ENCODE data around the gene CEP83. TPM values are rescaled to one million over a fixed set of nuclear protein-coding genes. Genes with fewer than 3 reads are reported as not detected.
"Not testable (repeated sequence)": the region's sequence is repeated elsewhere in the genome, so short reads cannot be mapped to it uniquely, and the experiment has no call there.

Gene CEP83, protein sequence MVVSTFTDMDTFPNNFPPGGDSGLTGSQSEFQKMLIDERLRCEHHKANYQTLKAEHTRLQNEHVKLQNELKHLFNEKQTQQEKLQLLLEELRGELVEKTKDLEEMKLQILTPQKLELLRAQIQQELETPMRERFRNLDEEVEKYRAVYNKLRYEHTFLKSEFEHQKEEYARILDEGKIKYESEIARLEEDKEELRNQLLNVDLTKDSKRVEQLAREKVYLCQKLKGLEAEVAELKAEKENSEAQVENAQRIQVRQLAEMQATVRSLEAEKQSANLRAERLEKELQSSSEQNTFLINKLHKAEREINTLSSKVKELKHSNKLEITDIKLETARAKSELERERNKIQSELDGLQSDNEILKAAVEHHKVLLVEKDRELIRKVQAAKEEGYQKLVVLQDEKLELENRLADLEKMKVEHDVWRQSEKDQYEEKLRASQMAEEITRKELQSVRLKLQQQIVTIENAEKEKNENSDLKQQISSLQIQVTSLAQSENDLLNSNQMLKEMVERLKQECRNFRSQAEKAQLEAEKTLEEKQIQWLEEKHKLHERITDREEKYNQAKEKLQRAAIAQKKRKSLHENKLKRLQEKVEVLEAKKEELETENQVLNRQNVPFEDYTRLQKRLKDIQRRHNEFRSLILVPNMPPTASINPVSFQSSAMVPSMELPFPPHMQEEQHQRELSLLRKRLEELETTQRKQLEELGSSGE
- total RNA-seq: 19.9 and 21.3 TPM in 2 replicates

DNA sequence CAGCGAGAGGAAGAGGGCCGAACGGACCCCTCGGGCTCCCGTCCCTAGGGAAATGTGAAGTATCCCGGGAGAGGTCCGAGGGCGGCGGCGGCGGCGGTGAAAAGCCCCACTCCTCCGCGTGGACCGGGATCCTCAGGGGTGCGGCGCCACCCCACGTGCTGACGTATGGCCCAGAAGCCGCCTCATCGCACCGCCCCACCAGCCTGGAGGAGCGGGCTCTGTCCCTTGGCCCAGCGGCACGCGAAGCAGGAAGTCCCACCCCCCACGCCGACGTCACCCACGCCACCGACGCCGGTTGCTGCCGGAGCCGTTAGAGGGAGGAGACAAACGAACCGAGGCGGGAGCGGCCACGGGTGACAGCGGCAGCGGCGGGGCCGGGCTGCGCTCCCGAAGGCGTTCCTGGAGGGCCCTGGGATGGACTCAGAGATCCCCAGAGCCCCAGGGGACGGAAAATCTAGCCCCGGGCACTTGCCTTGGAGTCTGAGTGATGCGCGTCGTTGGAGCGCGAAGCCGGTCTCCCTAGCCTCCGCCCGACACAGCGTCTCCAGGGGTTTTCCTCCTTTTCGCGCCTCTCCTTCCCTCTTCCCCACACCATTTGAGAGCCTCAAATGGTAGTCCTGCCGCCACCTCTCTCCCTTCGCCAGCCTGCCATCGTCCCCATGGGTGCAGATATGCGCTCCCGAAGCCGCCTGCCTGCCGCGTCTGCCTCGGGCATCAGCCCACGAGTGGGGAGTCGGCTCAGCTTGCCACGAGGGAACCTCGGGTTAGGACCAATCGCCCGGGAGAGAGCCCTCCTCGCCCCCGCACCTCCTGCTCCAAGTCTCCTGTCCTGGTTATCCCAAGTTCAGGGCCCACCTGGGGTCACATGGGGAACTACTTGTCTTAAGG, at the start of gene CEP83:
Gene CEP83 (minus strand): TSS at position 140 of the 888 bp plus-strand sequence. CDS start 47,377 bp downstream, outside the sequence.
- intact Hi-C loops (cut with micrococcal nuclease): loop anchor here (1.0 to 5.0 kb wide), 12 partner anchors 88 to 1533 kb away; partner anchors contain the start of genes CRADD, MRPL42, PLXNC1 and UBE2N

DNA sequence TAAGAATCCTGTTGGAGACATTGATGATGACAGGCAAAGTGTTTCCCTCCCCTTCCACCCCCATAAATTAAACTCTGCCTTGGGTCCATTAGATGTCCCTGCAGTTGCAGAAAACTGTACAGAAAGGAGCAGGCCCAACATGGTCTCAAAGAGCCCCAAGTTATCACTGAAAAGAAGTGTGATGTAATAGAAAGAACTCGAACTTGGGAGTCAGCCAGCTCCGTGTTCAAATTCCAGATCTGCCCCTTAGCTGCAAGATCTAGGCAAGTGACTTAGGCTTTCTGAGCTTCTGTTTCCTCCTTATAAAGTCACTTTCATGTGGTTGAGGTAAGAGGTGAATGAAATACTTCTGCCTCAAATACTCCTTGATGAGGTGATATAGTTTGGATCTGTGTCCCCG, 49.6 kb upstream of the CEP83 start:
- intact Hi-C loops (cut with micrococcal nuclease): no loop called here

DNA sequence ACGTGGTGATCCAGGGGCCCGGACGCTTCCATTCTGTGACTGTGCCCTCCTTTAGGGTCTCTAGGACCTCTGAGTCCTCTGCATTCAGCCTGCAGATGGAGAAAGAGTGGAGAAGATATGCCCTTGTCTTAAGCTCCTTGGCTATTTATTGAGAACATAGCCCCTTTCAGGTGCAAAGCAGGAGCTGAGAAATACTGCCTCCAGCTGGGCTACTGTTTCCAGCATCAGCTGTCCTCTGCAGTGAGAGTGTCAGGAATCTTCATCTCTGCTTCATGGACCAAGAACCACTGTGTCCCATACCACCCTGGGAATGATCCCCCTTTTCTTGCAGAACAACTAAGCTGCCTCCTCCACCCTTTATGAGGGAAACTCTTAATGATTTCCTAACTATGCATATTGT, 47.8 kb upstream of the CEP83 start:
- intact Hi-C loops (cut with micrococcal nuclease): no loop called here

DNA sequence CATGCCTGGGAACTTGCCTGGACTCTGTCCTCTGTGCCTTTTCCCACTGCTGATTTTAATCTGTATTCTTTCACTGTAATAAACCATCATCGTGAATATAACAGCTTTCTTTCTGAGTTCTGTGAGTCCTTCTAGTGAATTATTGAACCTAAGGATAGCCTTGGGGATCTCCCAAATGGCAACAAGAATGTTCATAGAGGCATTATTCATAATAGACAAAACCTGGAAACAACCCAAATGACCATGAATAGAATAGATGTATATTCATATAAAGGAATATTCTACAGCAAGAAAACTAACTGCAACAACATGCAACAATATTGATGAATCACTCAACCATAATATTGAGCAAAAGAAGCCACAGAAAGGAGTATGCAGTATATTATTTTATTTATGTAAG, 44.7 kb upstream of the CEP83 start:
- intact Hi-C loops (cut with micrococcal nuclease): no loop called here

DNA sequence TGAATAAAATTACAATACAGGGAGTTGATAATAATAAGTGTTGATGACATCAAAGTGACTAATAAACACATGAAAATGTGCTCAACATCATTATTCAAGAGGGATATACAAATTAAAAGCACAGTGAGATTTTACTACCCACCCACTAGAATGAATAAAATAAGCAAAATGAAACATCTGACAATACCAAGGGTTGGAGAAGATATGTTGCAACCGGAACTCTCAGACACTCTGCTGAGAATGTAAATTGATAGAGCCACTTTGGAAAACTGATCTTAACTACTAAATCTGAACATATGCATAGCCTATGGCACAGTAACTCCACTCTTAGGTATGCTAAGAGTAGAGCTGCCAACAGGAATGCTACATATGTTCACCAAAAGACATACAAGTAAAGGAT, 44.0 kb upstream of the CEP83 start:
- intact Hi-C loops (cut with micrococcal nuclease): no loop called here

DNA sequence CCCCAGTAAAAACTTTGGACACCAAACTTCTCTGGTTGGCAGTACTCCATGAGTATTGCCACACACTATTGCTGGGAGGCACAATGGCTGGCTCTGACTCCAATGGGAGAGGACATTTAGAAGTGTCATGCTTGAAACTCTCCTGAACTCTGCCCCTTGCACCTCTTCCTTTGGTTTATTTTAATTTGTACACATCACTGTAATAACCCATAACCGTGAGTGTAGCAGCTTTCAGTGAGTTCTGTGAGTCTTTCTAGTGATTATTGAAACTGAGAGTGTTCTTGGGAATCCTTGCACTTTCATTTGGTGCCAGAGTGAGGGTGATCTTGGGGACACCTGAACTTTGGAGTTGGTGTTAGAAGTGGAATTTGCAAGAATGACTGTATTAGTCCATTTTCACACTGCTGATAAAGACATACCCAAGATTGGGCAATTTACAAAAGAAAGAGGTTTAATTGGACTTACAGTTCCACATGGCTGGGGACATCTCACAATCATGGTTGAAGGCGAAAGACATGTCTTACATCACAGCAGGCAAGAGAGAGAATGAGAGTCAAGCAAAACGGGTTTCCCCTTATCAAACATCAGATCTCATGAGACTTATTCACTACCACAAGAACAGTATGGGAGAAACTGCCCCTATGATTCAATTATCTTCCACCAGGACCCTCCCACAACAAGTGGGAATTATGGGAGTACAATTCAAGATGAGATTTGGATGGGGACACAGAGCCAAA, 41.3 kb upstream of the CEP83 start:
- intact Hi-C loops (cut with micrococcal nuclease): no loop called here

DNA sequence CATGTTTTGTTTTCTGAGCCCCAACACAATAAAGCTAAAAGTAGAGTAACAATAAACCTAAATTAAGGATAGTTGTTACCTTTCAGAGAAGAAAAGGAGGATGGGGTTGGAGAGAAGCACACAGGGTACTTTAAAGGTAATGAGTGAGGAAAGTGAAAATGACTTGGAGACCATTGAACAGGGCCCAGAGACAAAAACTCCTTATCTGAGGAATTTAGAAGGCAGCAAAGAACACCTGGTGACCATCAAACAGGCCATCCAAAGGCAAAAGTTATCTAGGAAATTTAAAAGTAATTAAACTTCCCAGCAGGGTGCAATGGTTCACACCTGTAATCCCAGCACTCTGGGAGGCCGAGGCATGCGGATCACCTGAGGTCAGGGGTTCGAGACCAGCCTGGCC, 39.0 kb upstream of the CEP83 start:
- intact Hi-C loops (cut with micrococcal nuclease): no loop called here

DNA sequence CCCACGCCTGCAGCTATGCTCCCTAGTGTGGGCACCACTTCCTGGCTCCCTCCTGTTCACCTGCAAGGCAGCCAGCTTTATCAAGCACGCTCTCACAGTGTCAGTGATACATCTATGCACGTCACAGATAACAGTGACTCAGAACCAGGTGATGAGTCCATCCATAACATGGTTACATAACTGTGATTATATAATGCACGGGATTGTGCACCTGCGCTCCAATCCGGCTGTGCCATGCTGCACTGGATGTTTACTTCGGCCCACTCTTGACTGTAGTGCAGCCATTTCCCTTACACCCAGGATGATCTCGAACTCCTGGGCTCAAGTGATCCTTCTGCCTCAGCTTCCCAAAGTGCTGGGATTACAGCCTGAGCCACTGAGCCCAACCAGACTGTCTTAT, 38.4 kb upstream of the CEP83 start:
- intact Hi-C loops (cut with micrococcal nuclease): no loop called here

DNA sequence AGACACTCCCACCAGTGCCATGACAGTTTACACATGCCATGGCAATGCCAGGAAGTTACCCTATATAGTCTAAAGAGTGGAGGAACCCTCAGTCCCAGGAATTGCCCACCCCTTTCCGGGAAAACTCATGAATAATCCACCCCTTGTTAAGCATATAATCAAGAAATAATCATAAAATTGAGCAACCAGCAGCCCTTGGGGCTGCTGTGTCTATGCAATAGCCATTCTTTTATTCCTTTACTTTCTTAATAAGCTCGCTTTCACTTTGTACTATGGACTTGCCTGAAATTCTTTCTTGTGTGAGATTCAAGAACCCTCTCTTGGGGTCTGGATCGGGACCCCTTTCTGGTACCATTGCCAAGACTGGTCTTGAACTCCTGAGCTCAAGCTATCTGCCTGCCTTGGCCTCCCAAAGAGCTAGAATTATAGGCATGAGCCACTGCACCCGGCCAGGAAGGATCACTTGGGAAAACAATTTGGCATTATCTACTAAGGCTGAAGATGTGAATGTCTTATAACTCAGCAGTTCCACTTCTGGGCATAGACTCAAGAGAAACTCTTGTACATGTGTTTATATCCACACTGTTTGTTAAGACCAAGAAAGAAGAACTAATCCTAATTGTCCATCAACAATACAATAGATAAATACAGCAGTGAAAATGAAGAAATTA, 35.9 kb upstream of the CEP83 start:
- intact Hi-C loops (cut with micrococcal nuclease): no loop called here

DNA sequence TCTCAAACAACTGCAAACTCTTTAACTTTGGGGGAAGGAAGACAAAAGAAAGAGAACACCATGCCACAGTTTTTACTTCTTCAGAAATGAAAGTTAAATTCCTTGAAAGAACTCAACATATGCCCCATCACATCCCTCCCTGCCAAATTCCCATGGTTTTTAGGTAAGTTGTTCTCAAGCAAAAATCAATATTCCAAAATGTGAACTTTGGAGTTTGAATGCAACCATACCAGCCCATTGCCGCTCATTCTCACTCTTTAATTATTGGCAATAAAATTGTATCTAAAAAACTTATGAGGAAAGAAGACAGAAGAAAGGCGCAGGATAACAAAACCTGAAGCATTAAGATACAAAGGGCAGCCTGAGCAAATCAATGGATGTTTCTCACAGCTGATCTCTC, 31.8 kb upstream of the CEP83 start:
- intact Hi-C loops (cut with micrococcal nuclease): no loop called here

DNA sequence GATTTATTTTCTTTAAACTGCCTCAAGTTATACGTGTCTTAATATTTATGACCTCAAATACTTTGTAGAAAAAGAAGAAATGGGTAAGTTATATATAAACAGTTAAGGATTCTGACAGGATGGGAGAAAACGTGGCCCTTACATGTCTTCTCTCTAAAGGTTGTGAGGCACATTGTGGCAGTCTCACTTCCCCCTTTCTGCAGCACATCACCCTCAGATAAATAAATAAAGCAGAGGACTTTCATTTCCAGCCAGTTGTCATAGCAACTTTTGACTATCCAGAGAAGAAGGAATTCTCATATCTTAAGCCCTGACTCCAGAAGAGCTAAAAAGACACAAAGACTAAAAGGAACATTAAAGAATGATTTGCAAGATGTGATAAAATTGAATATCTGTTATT, 28.8 kb upstream of the CEP83 start:
- intact Hi-C loops (cut with micrococcal nuclease): no loop called here

DNA sequence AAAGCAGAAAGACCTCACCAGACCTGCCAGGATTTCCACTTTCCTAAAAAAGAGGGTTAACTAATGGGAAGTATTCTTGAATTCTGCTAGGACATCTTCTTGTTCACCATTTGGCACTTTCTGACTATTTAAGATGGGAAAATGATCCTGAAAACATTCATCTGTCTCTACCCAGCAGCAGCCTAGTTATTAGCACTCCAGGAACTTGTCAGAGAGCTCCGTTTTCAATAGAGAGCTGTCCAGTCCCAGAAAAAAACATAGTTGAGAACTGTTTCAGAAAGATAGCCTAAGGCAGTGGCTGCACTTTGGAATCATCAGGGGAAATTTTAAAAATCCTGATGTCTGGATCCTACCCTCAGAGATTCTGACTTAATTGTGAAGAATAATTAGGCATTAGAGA, 22.1 kb upstream of the CEP83 start:
- intact Hi-C loops (cut with micrococcal nuclease): no loop called here

DNA sequence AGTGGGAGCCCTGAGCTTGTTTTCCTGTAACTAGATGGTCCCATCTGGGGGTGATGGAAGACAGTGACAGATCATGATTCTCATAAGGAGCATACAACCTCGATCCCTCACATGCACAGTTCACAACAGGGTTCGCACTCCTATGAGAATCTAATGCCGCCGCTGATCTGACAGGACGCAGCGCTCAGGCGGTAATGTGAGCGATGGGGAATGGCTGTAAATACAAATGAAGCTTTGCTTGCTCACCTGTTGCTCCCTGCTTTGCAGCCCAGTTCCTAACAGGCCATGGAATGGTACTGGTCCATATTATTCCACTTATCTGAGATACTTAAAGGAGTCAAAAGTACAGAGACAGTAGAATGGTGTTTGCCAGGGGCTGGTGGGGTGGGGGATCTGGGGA, 9.9 kb upstream of the CEP83 start:
- intact Hi-C loops (cut with micrococcal nuclease): no loop called here

DNA sequence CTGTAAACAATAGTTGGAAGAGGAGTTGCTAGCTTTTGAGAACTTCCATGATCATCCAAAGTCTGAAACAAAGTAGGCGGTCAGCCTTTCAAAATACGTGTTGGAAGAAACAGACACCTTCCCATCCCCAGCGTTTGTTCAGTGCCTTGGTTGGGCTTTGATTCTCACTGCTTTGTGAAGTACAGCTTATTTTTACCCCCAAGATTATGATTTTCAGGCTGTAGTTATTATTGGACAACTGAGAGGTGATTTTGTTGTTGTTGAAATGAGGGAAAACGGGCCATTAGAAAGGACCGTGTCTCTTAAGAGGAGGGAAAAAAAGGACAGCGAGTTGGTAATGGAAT, 921 bp upstream of the CEP83 start:
- intact Hi-C loops (cut with micrococcal nuclease): loop anchor here (1.0 to 2.0 kb wide), 5 partner anchors 252 to 993 kb away; partner anchors contain the start of genes CRADD and MRPL42

DNA sequence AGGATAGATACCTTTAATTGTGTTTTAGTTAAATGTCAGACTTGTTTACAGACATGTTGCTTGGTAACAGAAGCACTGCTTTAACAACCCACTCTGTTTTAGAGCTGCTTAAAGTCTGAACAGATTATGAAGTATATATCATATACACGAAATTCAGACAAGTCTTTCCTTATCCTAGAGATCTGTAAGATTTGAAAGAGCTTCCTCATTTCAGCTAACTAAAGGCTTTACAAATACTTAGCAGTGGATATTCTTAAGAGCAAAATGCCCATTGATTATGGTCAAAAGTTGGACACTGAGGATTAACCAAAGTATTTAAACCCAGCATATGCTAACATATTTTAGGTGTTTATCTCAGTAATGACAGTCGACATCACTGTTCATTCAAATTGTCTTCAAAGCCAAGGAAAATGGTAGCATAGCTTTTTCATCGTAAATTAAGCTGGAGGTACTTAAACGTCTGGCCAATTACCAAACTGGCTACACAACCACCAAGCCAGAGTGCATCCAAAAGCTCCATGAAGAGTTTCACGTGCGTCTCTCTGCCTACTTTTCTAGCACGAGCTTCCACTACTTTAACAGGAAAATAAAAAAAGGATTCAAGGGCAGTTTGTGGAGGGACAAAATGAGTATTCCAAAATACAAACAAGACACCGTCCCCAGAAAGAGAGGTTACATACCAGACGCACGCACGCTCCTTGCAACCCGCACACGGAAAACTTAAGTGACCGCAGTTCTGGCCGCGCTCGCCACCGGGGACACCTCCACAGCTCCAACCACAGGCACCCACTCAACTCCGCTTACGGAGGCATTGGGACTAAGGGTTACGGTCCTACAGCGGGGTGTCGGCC, 565 bp downstream of the CEP83 start:
- intact Hi-C loops (cut with micrococcal nuclease): loop anchor here (1.0 to 5.0 kb wide), 7 partner anchors 87 to 1532 kb away; partner anchors contain the start of genes PLXNC1 and UBE2N

DNA sequence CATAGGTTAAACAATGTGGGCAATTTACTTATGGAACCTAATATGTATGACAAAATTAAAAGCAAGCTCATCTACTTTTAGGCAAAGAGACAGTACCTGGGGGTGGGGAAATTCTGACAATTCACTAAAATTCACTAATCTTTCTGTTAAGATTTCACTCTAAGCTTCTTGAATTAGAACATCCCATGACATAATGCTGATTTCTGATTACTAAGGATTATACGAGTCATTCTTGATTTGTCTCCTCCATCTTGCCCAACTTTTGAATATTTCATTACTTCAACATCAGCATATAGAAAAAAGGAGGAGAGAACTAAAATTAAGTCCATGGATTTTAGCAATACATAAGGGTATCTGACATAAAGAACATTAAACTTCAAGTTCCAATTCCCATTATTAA, 2.4 kb downstream of the CEP83 start:
- intact Hi-C loops (cut with micrococcal nuclease): loop anchor here (5.0 kb wide), 2 partner anchors 85 to 1015 kb away; partner anchors contain the start of gene UBE2N

DNA sequence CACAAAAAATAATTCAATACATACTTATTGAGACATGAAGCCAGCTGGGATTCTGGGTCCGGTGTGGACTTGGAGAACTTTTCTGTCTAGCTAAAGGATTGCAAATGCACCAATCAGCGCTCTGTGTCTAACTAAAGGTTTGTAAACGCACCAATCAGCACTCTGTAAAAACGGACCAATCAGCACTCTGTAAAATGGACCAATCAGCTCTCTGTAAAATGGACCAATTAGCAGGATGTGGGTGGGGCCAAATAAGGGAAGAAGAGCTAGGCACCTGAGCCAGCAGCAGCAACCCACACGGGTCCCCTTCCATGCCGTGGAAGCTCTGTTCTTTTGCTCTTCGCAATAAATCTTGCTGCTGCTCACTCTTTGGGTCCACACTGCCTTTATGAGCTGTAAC, 5.3 kb downstream of the CEP83 start:
- intact Hi-C loops (cut with micrococcal nuclease): not testable (repeated sequence)

DNA sequence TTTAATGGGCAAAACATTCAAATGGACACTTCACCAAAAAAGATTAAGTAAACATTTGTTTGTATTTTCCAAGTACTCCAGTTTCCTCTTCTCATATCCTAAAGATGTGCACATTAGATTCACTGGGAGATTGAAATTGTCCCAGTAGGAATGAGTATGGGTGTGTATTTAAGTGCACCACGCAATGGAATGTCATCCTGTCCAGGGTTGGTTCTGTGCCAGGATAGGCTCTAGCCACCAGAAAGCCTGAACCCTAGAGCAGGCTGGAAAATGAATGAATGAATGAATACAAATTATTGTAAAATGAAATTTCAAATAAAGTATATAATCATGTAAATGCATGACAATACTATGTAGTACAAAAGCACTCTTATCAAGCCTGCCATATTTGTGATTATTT, 14.0 kb downstream of the CEP83 start:
- intact Hi-C loops (cut with micrococcal nuclease): no loop called here

DNA sequence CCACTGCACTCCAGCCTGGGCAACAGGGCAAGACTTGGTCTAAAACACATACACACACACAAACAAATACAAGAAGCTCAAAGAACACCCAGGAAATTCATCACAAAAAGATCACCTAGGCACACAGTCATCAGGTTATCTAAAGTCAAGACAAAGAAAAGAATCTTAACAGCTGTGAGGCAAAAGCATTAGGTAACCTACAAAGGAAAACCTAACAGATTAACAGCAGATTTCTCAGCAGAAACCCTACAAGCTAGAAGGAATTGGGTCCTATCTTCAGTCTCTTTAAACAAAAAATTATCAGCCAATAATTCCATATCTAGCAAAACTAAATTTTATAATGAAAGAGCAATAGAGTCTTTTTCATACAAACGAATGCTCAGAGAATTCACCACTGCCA, 22.4 kb downstream of the CEP83 start:
- intact Hi-C loops (cut with micrococcal nuclease): no loop called here

Data from T-helper 2 cell treated with Interferon-gamma antibody and Interleukin-4, amounts not matched to agents 100 ng/mL and 5 ng/mL, for 36 hours (primary cell).